Measurements from ENCODE around the gene KRT80. TPM values are rescaled to one million over a fixed set of nuclear protein-coding genes. Genes with fewer than 3 reads are reported as not detected.

The KRT80 gene
- total and polyA plus RNA-seq, 2 donors from 2014 or later = 1.0 to 12.3 TPM

DNA sequence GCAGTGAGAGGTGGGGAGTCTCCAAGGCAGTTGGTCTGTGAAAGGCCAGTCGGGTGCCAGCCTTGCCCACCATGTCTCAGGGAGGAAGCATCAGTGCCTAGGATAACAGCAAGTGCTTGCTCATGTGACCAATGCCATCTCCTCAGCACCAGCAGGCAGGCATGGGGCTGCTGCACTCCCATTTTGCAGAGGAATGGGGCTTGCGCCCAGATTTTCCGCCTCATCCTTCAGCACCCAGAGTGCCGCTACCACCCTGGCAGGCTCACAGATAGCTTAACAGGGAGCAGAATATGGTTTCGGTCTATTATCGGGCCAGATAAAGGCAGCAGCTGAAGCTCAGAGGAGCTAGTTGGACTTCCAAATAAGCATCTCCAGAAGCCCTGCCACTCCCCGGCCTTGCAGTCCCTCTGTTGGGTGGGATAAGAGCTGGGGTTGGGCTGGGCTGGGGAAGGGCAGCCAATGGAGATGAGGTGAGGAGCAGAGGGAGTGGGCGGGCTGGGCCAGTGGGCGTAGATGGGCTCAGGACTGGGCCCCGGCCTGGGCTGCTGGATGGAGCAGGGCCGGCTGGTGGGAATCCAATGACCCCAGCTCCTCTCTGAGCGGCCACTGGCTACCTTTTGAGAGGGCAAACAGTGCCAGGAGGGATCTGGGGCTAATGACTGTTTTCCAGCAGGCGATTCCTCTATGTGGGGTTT is 8.4 kb upstream of the KRT80 start:
- H3K36me3 ChIP-seq (ENCODE audit: control insufficient read depth in 2 of 3, insufficient read depth in 3 of 3, low read length in 3 of 3) = no peaks in the 10 kb centered on the region
- H3K27ac ChIP-seq (ENCODE audit: low read depth in 2 of 2, low read length in 2 of 2) = no peak overlapping the region
- H3K27me3 ChIP-seq (ENCODE audit: control insufficient read depth, insufficient read depth, low read length) = no peaks in the 10 kb centered on the region
- peaks cover 0 to 14% (median 4%) of the 10 kb centered on the region in 3 donors for H3K4me1 ChIP-seq (ENCODE audit: control insufficient read depth in 2 of 3, insufficient read depth in 2 of 3, low read depth in 1 of 3, low read length in 3 of 3)
- H3K9me3 ChIP-seq (ENCODE audit: control insufficient read depth in 2 of 3, insufficient read depth in 1 of 3, low read length in 3 of 3) = no peaks in the 10 kb centered on the region
- H3K4me3 ChIP-seq (ENCODE audit: low read length in 3 of 3) = no peak overlapping the region
- DNase-seq = peak in 2 of 5 donors; percentile 36 to 66
- no peak for FAIRE-seq
- no peak overlapping the region for H3K9ac ChIP-seq (ENCODE audit: low read length in 3 of 3)
- TF ChIP-seq, protein P1, sequence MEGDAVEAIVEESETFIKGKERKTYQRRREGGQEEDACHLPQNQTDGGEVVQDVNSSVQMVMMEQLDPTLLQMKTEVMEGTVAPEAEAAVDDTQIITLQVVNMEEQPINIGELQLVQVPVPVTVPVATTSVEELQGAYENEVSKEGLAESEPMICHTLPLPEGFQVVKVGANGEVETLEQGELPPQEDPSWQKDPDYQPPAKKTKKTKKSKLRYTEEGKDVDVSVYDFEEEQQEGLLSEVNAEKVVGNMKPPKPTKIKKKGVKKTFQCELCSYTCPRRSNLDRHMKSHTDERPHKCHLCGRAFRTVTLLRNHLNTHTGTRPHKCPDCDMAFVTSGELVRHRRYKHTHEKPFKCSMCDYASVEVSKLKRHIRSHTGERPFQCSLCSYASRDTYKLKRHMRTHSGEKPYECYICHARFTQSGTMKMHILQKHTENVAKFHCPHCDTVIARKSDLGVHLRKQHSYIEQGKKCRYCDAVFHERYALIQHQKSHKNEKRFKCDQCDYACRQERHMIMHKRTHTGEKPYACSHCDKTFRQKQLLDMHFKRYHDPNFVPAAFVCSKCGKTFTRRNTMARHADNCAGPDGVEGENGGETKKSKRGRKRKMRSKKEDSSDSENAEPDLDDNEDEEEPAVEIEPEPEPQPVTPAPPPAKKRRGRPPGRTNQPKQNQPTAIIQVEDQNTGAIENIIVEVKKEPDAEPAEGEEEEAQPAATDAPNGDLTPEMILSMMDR (IDR thresholded peaks at IDR 0.05; ENCODE audit: borderline replicate concordance, extremely low read depth, insufficient read depth) = no peak
- intact Hi-C loops (cut with DNase I) = no loop called here

DNA sequence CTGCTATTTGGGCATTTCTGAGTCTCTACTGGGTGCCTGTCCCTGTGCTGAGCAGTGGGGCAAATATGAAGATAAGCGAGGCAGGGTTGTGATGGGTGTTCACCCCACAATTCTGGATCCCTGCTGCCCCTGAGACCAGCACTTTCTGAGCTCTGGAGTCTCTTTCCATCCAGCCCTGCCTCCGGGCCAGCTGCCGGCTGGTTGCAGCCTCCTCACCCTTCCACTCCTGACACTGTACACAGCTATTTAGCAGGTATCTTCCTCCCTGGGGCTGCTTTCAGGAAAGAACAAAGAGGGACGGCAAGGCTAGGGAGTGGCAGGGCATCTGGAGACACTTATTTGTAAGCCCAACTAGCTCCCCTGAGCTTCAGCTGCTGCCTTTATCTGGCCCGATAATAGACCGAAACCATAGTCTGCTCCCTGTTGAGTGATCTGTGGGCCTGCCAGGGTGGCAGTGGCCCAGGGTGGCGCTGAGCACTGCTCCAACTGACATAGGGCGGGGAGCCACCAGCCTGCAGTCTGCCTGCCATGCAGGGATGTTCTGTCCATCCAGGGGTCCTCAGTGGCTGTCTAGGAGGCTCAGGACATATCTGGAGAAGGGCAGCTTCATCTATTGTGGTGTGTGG is 7.6 kb upstream of the KRT80 start:
- no peak overlapping the region for H3K27ac ChIP-seq (ENCODE audit: low read depth in 2 of 2, low read length in 2 of 2)
- DNase-seq = peak in 1 of 5 donors; percentile 22
- no peaks in the 10 kb centered on the region for H3K9me3 ChIP-seq (ENCODE audit: control insufficient read depth in 2 of 3, insufficient read depth in 1 of 3, low read length in 3 of 3)
- no peak overlapping the region for H3K9ac ChIP-seq (ENCODE audit: low read length in 3 of 3)
- no peak overlapping the region for H3K4me3 ChIP-seq (ENCODE audit: low read length in 3 of 3)
- TF ChIP-seq, protein P1 (IDR thresholded peaks at IDR 0.05; ENCODE audit: borderline replicate concordance, extremely low read depth, insufficient read depth) = no peak
- intact Hi-C loops (cut with DNase I) = no loop called here
- no peaks in the 10 kb centered on the region for H3K36me3 ChIP-seq (ENCODE audit: control insufficient read depth in 2 of 3, insufficient read depth in 3 of 3, low read length in 3 of 3)
- H3K27me3 ChIP-seq (ENCODE audit: control insufficient read depth, insufficient read depth, low read length) = no peaks in the 10 kb centered on the region
- no peak for FAIRE-seq
- peaks cover 0 to 19% (median 6%) of the 10 kb centered on the region in 3 donors for H3K4me1 ChIP-seq (ENCODE audit: control insufficient read depth in 2 of 3, insufficient read depth in 2 of 3, low read depth in 1 of 3, low read length in 3 of 3)

DNA sequence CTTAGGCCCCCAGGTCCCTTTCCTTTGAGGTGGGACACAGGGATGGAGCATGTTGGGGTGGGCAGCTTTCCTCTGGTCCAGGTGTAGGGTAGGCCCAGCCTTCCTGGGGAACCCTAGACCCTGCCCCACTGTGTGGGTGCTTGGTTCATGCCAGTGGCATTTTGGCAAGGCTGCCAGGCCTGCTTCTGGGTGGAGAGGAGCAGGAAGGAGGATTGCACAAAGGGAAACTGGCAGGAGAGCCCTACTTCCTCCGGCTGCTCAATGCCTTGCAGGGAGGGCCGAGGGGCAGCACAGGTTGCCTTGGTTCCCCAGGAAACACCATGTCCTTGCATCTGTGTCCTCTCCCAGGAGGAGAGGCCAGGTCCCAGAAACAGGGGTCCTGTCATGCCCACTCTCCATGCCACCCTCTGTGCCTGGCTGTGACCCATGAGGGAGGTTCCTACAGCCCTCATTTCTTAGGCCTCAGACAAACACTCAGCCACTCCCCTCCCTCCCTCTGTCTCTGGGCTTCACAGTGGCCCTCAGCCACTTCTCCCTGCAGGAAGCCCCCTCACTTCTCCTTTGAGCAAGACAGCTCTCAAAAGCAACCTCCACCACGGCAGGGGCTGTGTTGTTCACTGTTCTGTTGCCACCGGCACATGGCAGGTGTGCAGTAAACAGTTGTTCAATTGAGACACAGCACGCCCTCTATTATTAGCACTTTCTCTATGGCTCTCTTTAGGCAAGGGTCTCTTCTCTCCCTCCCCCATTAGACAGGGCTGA is 6.8 kb upstream of the KRT80 start:
- intact Hi-C loops (cut with DNase I) = no loop called here
- H3K36me3 ChIP-seq (ENCODE audit: control insufficient read depth in 2 of 3, insufficient read depth in 3 of 3, low read length in 3 of 3) = no peaks in the 10 kb centered on the region
- peak overlapping the region in 1 of 2 donors; percentile 32 for H3K27ac ChIP-seq (ENCODE audit: low read depth in 2 of 2, low read length in 2 of 2)
- H3K4me1 ChIP-seq (ENCODE audit: control insufficient read depth in 2 of 3, insufficient read depth in 2 of 3, low read depth in 1 of 3, low read length in 3 of 3) = peaks cover 0 to 22% (median 6%) of the 10 kb centered on the region in 3 donors
- FAIRE-seq (no peak), DNase-seq (peak in 1 of 5 donors; percentile 74)
- H3K9me3 ChIP-seq (ENCODE audit: control insufficient read depth in 2 of 3, insufficient read depth in 1 of 3, low read length in 3 of 3) = no peaks in the 10 kb centered on the region
- no peaks in the 10 kb centered on the region for H3K27me3 ChIP-seq (ENCODE audit: control insufficient read depth, insufficient read depth, low read length)
- TF ChIP-seq, protein P1 (IDR thresholded peaks at IDR 0.05; ENCODE audit: borderline replicate concordance, extremely low read depth, insufficient read depth) = no peak
- H3K4me3 ChIP-seq (ENCODE audit: low read length in 3 of 3) = no peak overlapping the region
- no peak overlapping the region for H3K9ac ChIP-seq (ENCODE audit: low read length in 3 of 3)
